ENCODE data around the gene C1QB. TPM values are rescaled to one million over a fixed set of nuclear protein-coding genes. Genes with fewer than 3 reads are reported as not detected.

The C1QB gene
- total and polyA plus RNA-seq, 2 of the 8 experiments (the other 6 are each of a cell fraction or from before 2014, with no cell fraction given) = not detected

GRCh38 chr1:22699681-22700520, 46.9 kb downstream of the C1QB start (continued):
- no peak for TF ChIP-seq SIN3A (conservative IDR thresholded peaks at IDR 0.05 in 1 of 2, IDR thresholded peaks at IDR 0.05 in 1 of 2; ENCODE audit: low read depth in 1 of 2, low read length in 2 of 2)
